Uterus (tissue), 2 donors: ENCODE data around the gene DTNBP1.

Experiments
- CTCF ChIP-seq, 4 experiments: fragments of 200-600 bp in 2 of 4; fragments of 450-650 bp in 2 of 4; sonication (generic) in 2 of 4; IDR thresholded peaks; one replicate each; pipeline ENCODE4 v1.5.1; 2016 to 2019; ENCODE audit warnings: antibody characterized with exemption in 4 of 4, mild to moderate bottlenecking in 2 of 4, moderate library complexity in 1 of 4
- POLR2A ChIP-seq, 2 donors: fragments of 450-650 bp; IDR thresholded peaks; one replicate each; pipeline ENCODE4 v1.6.1; 2016; ENCODE audit warnings: antibody characterized with exemption in 2 of 2, mild to moderate bottlenecking in 1 of 2, moderate library complexity in 1 of 2

DNA sequence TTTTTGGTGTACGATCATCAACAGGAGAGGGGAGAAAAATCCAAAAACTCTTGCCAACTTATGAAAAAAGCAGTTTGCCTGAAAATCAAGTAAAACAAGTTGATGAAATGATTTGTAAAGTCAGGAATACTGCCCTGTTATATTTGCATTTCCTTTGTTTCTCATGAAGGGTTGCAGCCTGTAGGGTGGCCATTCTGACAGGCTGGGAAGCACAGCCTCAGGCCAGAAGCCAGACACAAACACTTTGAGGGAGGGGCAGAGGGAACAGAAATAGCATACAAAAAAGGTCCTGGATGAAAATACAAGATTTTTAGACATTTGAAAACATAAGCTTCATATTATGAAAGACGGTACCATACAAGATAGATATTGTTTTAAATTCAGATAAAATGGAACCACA, 109.8 kb downstream of the DTNBP1 start:
- no peak for TF ChIP-seq CTCF (IDR thresholded peaks at IDR 0.05)
- TF ChIP-seq POLR2A (IDR thresholded peaks at IDR 0.05) = no peak
